ENCODE results near the gene GOSR2.

Gene GOSR2

GRCh38 chr17:46928467-46929261 is 5.7 kb downstream of the GOSR2 start:
- no peak overlapping the region for H3K4me3 Mint-ChIP-seq
- peaks cover 37% of the 10 kb centered on the region for H3K4me1 Mint-ChIP-seq (ENCODE audit: low read depth)
- H3K27me3 Mint-ChIP-seq (ENCODE audit: low read depth), result no peaks in the 10 kb centered on the region
- no peak overlapping the region for H3K27ac Mint-ChIP-seq
- DNase-seq (ENCODE audit: low spot score), result no peak
- peaks cover 38% of the 10 kb centered on the region for H3K36me3 Mint-ChIP-seq (ENCODE audit: low read depth)
- H3K9me3 Mint-ChIP-seq, result no peaks in the 10 kb centered on the region

- Mint-ChIP-seq H3K4me3 (no peak overlapping the region), H3K9me3 (no peaks in the 10 kb centered on the region), H3K27ac (no peak overlapping the region), H3K27me3 (ENCODE audit: low read depth) (no peaks in the 10 kb centered on the region), H3K4me1 (ENCODE audit: low read depth) (peaks cover 32% of the 10 kb centered on the region), H3K36me3 (ENCODE audit: low read depth) (peaks cover 43% of the 10 kb centered on the region)
- DNase-seq (ENCODE audit: low spot score), result no peak
Measured at GRCh38 chr17:46929413-46929812, 6.5 kb downstream of the GOSR2 start.

GRCh38 chr17:46930051-46930450 is 7.1 kb downstream of the GOSR2 start:
- H3K36me3 Mint-ChIP-seq (ENCODE audit: low read depth), result peaks cover 47% of the 10 kb centered on the region
- H3K4me3 Mint-ChIP-seq, result no peak overlapping the region
- H3K9me3 Mint-ChIP-seq, result no peaks in the 10 kb centered on the region
- no peaks in the 10 kb centered on the region for H3K27me3 Mint-ChIP-seq (ENCODE audit: low read depth)
- peaks cover 25% of the 10 kb centered on the region for H3K4me1 Mint-ChIP-seq (ENCODE audit: low read depth)
- no peak overlapping the region for H3K27ac Mint-ChIP-seq
- DNase-seq (ENCODE audit: low spot score), result no peak

GRCh38 chr17:46931596-46931995 is 8.6 kb downstream of the GOSR2 start:
- Mint-ChIP-seq H3K36me3 (ENCODE audit: low read depth) (peaks cover 52% of the 10 kb centered on the region), H3K27me3 (ENCODE audit: low read depth) (no peaks in the 10 kb centered on the region), H3K4me3 (no peak overlapping the region), H3K4me1 (ENCODE audit: low read depth) (peaks cover 26% of the 10 kb centered on the region), H3K27ac (no peak overlapping the region), H3K9me3 (no peaks in the 10 kb centered on the region)
- DNase-seq (ENCODE audit: low spot score), result no peak

- no peaks in the 10 kb centered on the region for H3K27me3 Mint-ChIP-seq (ENCODE audit: low read depth)
- H3K4me1 Mint-ChIP-seq (ENCODE audit: low read depth), result peaks cover 7% of the 10 kb centered on the region
- peaks cover 68% of the 10 kb centered on the region for H3K36me3 Mint-ChIP-seq (ENCODE audit: low read depth)
- H3K4me3 Mint-ChIP-seq, result no peak overlapping the region
- no peak for DNase-seq (ENCODE audit: low spot score)
- H3K9me3 Mint-ChIP-seq, result no peaks in the 10 kb centered on the region
- H3K27ac Mint-ChIP-seq, result no peak overlapping the region
Measured at GRCh38 chr17:46935658-46936266, 12.8 kb downstream of the GOSR2 start.

- Mint-ChIP-seq H3K27me3 (ENCODE audit: low read depth) (no peaks in the 10 kb centered on the region), H3K27ac (peak overlapping the region; percentile 8), H3K9me3 (no peaks in the 10 kb centered on the region), H3K36me3 (ENCODE audit: low read depth) (peaks cover 36% of the 10 kb centered on the region), H3K4me1 (ENCODE audit: low read depth) (peaks cover 9% of the 10 kb centered on the region), H3K4me3 (no peak overlapping the region)
- DNase-seq (ENCODE audit: low spot score), result peak; percentile 52
Measured at GRCh38 chr17:46940692-46941404, 17.9 kb downstream of the GOSR2 start.

- H3K27ac Mint-ChIP-seq, result no peak overlapping the region
- H3K27me3 Mint-ChIP-seq (ENCODE audit: low read depth), result no peaks in the 10 kb centered on the region
Measured at GRCh38 chr17:46942441-46943217, 19.7 kb downstream of the GOSR2 start.

GRCh38 chr17:46943218-46943500 is 20.2 kb downstream of the GOSR2 start:
- H3K27me3 Mint-ChIP-seq (ENCODE audit: low read depth), result no peaks in the 10 kb centered on the region
- peaks cover 6% of the 10 kb centered on the region for H3K4me1 Mint-ChIP-seq (ENCODE audit: low read depth)
- no peak overlapping the region for H3K27ac Mint-ChIP-seq
- H3K9me3 Mint-ChIP-seq, result no peaks in the 10 kb centered on the region
- no peak for DNase-seq (ENCODE audit: low spot score)
- H3K36me3 Mint-ChIP-seq (ENCODE audit: low read depth), result peaks cover 24% of the 10 kb centered on the region
- H3K4me3 Mint-ChIP-seq, result no peak overlapping the region

More at GRCh38 chr17:46942441-46943217, 19.7 kb downstream of the GOSR2 start:
- Mint-ChIP-seq H3K4me3 (no peak overlapping the region), H3K36me3 (ENCODE audit: low read depth) (peaks cover 26% of the 10 kb centered on the region), H3K4me1 (ENCODE audit: low read depth) (peaks cover 6% of the 10 kb centered on the region), H3K9me3 (no peaks in the 10 kb centered on the region)
- DNase-seq (ENCODE audit: low spot score), result peak; percentile 26

GRCh38 chr17:46943501-46944393 is 20.8 kb downstream of the GOSR2 start:
- no peaks in the 10 kb centered on the region for H3K9me3 Mint-ChIP-seq
- H3K4me3 Mint-ChIP-seq, result no peak overlapping the region
- H3K36me3 Mint-ChIP-seq (ENCODE audit: low read depth), result peaks cover 19% of the 10 kb centered on the region
- H3K4me1 Mint-ChIP-seq (ENCODE audit: low read depth), result peaks cover 6% of the 10 kb centered on the region
- H3K27me3 Mint-ChIP-seq (ENCODE audit: low read depth), result no peaks in the 10 kb centered on the region
- peak overlapping the region; percentile 20 for H3K27ac Mint-ChIP-seq
- DNase-seq (ENCODE audit: low spot score), result no peak

- Mint-ChIP-seq H3K36me3 (ENCODE audit: low read depth) (peaks cover 11% of the 10 kb centered on the region), H3K9me3 (no peaks in the 10 kb centered on the region), H3K27me3 (ENCODE audit: low read depth) (no peaks in the 10 kb centered on the region), H3K4me1 (ENCODE audit: low read depth) (peaks cover 6% of the 10 kb centered on the region), H3K27ac (no peak overlapping the region), H3K4me3 (no peak overlapping the region)
- no peak for DNase-seq (ENCODE audit: low spot score)
Measured at GRCh38 chr17:46944931-46945330, 22.0 kb downstream of the GOSR2 start.

GRCh38 chr17:46947216-46947615 is 24.3 kb downstream of the GOSR2 start:
- Mint-ChIP-seq H3K27me3 (ENCODE audit: low read depth) (no peaks in the 10 kb centered on the region), H3K36me3 (ENCODE audit: low read depth) (peaks cover 4% of the 10 kb centered on the region), H3K4me1 (ENCODE audit: low read depth) (peaks cover 5% of the 10 kb centered on the region), H3K4me3 (no peak overlapping the region), H3K27ac (no peak overlapping the region), H3K9me3 (no peaks in the 10 kb centered on the region)
- no peak for DNase-seq (ENCODE audit: low spot score)

GRCh38 chr17:46948544-46948943 is 25.6 kb downstream of the GOSR2 start:
- DNase-seq (ENCODE audit: low spot score), result no peak
- H3K9me3 Mint-ChIP-seq, result no peaks in the 10 kb centered on the region
- no peaks in the 10 kb centered on the region for H3K27me3 Mint-ChIP-seq (ENCODE audit: low read depth)
- H3K27ac Mint-ChIP-seq, result no peak overlapping the region
- no peaks in the 10 kb centered on the region for H3K36me3 Mint-ChIP-seq (ENCODE audit: low read depth)
- no peak overlapping the region for H3K4me3 Mint-ChIP-seq
- H3K4me1 Mint-ChIP-seq (ENCODE audit: low read depth), result peaks cover 1% of the 10 kb centered on the region

Measured in T-helper 2 cell treated with Interferon-gamma antibody and Interleukin-4, amounts not matched to agents 5 μg/mL and 100 μg/mL, for 36 hours (primary cell).